IMR-90 (cell line): ENCODE measurements around the gene UBFD1. TPM values are rescaled to one million over a fixed set of nuclear protein-coding genes. Genes with fewer than 3 reads are reported as not detected.
A peak's percentile ranks its signal among the peaks of the same experiment; 100 is the strongest.

ENCODE experiments used
- ATAC-seq: fragments of 200-7000 bp; cut with Tn5 transposase; 2 replicates; pipeline ENCODE4 v1.9.1; 2020; ENCODE audit warnings: low read depth, mild to moderate bottlenecking, moderate library complexity
- BruUV-seq: library from RNA; stranded (reverse); fragments of 400-500 nt; replicated peaks from 2 replicates; lab custom pipeline; 2021; lab: Mats Ljungman, UMichigan
- CTCF ChIA-PET: fragments of 300-600 bp; formaldehyde crosslinking; extraction: SDS; loops from one replicate; lab custom pipeline; 2021; ENCODE audit warnings: antibody characterized with exemption; lab: Yijun Ruan, JAX
- POLR2A ChIA-PET: fragments of 300-600 bp; sonication (Branson Sonifier 250); formaldehyde crosslinking; loops from one replicate; lab custom pipeline; 2022; ENCODE audit warnings: antibody characterized with exemption; ENCODE audit not compliant: unreplicated experiment; lab: Charles Lee
- DNase-seq: peaks from one replicate; pipeline ENCODE4 v3.0.0; 2013
- H2AFZ ChIP-seq: replicated peaks from 2 replicates; pipeline ENCODE3; 2013; ENCODE audit warnings: low read length, mild to moderate bottlenecking; ENCODE audit not compliant: poor library complexity
- H2AK5ac ChIP-seq: 2 replicates; pipeline ENCODE4 v1.6.1; 2013; ENCODE audit warnings: low read depth, low read length, inconsistent platforms
- H2AK9ac ChIP-seq: replicated peaks from 2 replicates; pipeline ENCODE3; 2013; ENCODE audit warnings: mild to moderate bottlenecking, low read depth, low read length, moderate library complexity; ENCODE audit not compliant: poor library complexity
- H2BK120ac ChIP-seq: 2 replicates; pipeline ENCODE4 v1.6.1; 2013; ENCODE audit warnings: low read depth, low read length, inconsistent platforms
- H2BK15ac ChIP-seq: 3 replicates; pipeline ENCODE4 v1.6.1; 2013; ENCODE audit warnings: low read depth, low read length, inconsistent platforms
- H2BK20ac ChIP-seq: 2 replicates; pipeline ENCODE4 v1.6.1; 2013; ENCODE audit warnings: low read depth, mild to moderate bottlenecking, inconsistent platforms, low read length, moderate library complexity
- H2BK5ac ChIP-seq: 2 replicates; pipeline ENCODE4 v1.6.1; 2013; ENCODE audit warnings: mild to moderate bottlenecking, low read depth, low read length, inconsistent platforms; ENCODE audit not compliant: poor library complexity, severe bottlenecking
- H3K14ac ChIP-seq: replicated peaks from 2 replicates; pipeline ENCODE4 v1.6.1; 2013; ENCODE audit warnings: low read depth, low read length, inconsistent platforms
- H3K18ac ChIP-seq: 2 replicates; pipeline ENCODE4 v1.6.1; 2013; ENCODE audit warnings: low read depth, low read length, control low read depth
- H3K23ac ChIP-seq: 2 replicates; pipeline ENCODE4 v1.6.1; 2013; ENCODE audit warnings: low read depth, low read length, inconsistent platforms
- H3K27ac ChIP-seq: 2 replicates; pipeline ENCODE4 v1.5.1; 2013; ENCODE audit warnings: mild to moderate bottlenecking, control low read depth, low read length; ENCODE audit not compliant: insufficient read depth
- H3K27me3 ChIP-seq: 2 replicates; pipeline ENCODE4 v1.6.1; 2013; ENCODE audit warnings: low read length; ENCODE audit not compliant: control insufficient read depth, insufficient read depth
- H3K36me3 ChIP-seq: 2 replicates; pipeline ENCODE4 v1.6.1; 2013; ENCODE audit warnings: low read length, mixed read lengths; ENCODE audit not compliant: control insufficient read depth, insufficient read depth
- H3K4ac ChIP-seq: 2 replicates; pipeline ENCODE4 v1.6.1; 2013; ENCODE audit warnings: low read depth, low read length, inconsistent platforms
- H3K4me1 ChIP-seq: 2 replicates; pipeline ENCODE4 v1.6.1; 2013; ENCODE audit warnings: low read length, mixed read lengths; ENCODE audit not compliant: control insufficient read depth, insufficient read depth
- H3K4me2 ChIP-seq: 2 replicates; pipeline ENCODE4 v1.6.1; 2013; ENCODE audit warnings: low read depth, mild to moderate bottlenecking, control low read depth, low read length, moderate library complexity
- H3K4me3 ChIP-seq: 2 replicates; pipeline ENCODE4 v1.5.1; 2013; ENCODE audit warnings: low read depth, mild to moderate bottlenecking, control low read depth, low read length, moderate library complexity; ENCODE audit not compliant: insufficient read depth
- H3K56ac ChIP-seq: 2 replicates; pipeline ENCODE4 v1.6.1; 2013; ENCODE audit warnings: low read length, inconsistent platforms; ENCODE audit not compliant: insufficient read depth; ENCODE audit errors: extremely low read depth
- H3K79me1 ChIP-seq, 2 experiments: 2 replicates each; pipeline ENCODE4 v1.6.1; 2013; ENCODE audit warnings: low read length in 2 of 2, inconsistent platforms in 1 of 2, low read depth in 1 of 2
- H3K9ac ChIP-seq: 2 replicates; pipeline ENCODE4 v1.6.1; 2013; ENCODE audit warnings: low read depth, low read length, control low read depth
- H3K9me1 ChIP-seq: 2 replicates; pipeline ENCODE4 v1.6.1; 2013; ENCODE audit warnings: low read length, inconsistent platforms; ENCODE audit not compliant: insufficient read depth
- H3K9me3 ChIP-seq: 2 replicates; pipeline ENCODE4 v1.6.1; 2013; ENCODE audit warnings: low read length; ENCODE audit not compliant: control insufficient read depth, insufficient read depth
- H4K20me1 ChIP-seq: 2 replicates; pipeline ENCODE4 v1.6.1; 2013; ENCODE audit warnings: low read length, inconsistent platforms; ENCODE audit not compliant: insufficient read depth
- H4K5ac ChIP-seq: 2 replicates; pipeline ENCODE4 v1.6.1; 2013; ENCODE audit warnings: mild to moderate bottlenecking, low read depth, low read length, control low read depth
- H4K8ac ChIP-seq, 2 experiments: 2 replicates each; pipeline ENCODE4 v1.6.1; 2013; ENCODE audit warnings: low read depth in 2 of 2, low read length in 2 of 2, control low read depth in 1 of 2, inconsistent platforms in 1 of 2
- H4K91ac ChIP-seq: 2 replicates; pipeline ENCODE4 v1.6.1; 2013; ENCODE audit warnings: low read depth, low read length, inconsistent platforms; ENCODE audit not compliant: insufficient read depth
- BHLHE40 ChIP-seq: fragments of 150-350 bp; IDR thresholded peaks from 2 replicates; pipeline ENCODE4 v1.6.1; 2016; ENCODE audit warnings: mild to moderate bottlenecking, low read depth, low read length
- CEBPB ChIP-seq: IDR thresholded peaks from 2 replicates; pipeline ENCODE4 v1.6.1; 2012; ENCODE audit warnings: low read depth, low read length, improper control_type of control experiment
- CHD1 ChIP-seq: IDR thresholded peaks from 2 replicates; pipeline ENCODE4 v1.6.1; 2012; ENCODE audit warnings: low read depth, low read length, improper control_type of control experiment
- ELK1 ChIP-seq: fragments of 150-350 bp; IDR thresholded peaks from 2 replicates; pipeline ENCODE4 v1.6.1; 2016; ENCODE audit warnings: low read depth, mild to moderate bottlenecking, low read length, moderate library complexity, borderline replicate concordance
- FOS ChIP-seq: fragments of 150-350 bp; IDR thresholded peaks from 2 replicates; pipeline ENCODE4 v1.6.1; 2016; ENCODE audit warnings: low read depth, low read length
- MAZ ChIP-seq: IDR thresholded peaks from 2 replicates; pipeline ENCODE4 v1.6.1; 2012; ENCODE audit warnings: low read depth, mild to moderate bottlenecking, low read length, improper control_type of control experiment, moderate library complexity, borderline replicate concordance
- MXI1 ChIP-seq: IDR thresholded peaks from 2 replicates; pipeline ENCODE4 v1.6.1; 2012; ENCODE audit warnings: low read depth, mild to moderate bottlenecking, low read length, moderate library complexity, borderline replicate concordance
- POLR2A ChIP-seq: IDR thresholded peaks from 2 replicates; pipeline ENCODE4 v1.6.1; 2012; ENCODE audit warnings: mild to moderate bottlenecking, low read depth, low read length
- RAD21 ChIP-seq: IDR thresholded peaks from 2 replicates; pipeline ENCODE4 v1.6.1; 2012; ENCODE audit warnings: low read length, improper control_type of control experiment
- RCOR1 ChIP-seq: IDR thresholded peaks from 2 replicates; pipeline ENCODE4 v1.6.1; 2012; ENCODE audit warnings: mild to moderate bottlenecking, low read length, improper control_type of control experiment; ENCODE audit not compliant: insufficient replicate concordance
- RFX5 ChIP-seq: IDR thresholded peaks from 2 replicates; pipeline ENCODE4 v1.8.0; 2012; ENCODE audit warnings: low read depth, mild to moderate bottlenecking, low read length, moderate library complexity
- SMC3 ChIP-seq: fragments of 150-350 bp; IDR thresholded peaks from 2 replicates; pipeline ENCODE4 v1.6.1; 2016; ENCODE audit warnings: low read depth, mild to moderate bottlenecking, antibody characterized with exemption, low read length, moderate library complexity
- WGBS, 2 experiments: methylation state at CpG; one replicate each; pipeline versions ENCODE4 v1.1.5 to v1.1.7; 2013; ENCODE audit warnings: missing lambda C conversion rate in 2 of 2; ENCODE audit not compliant: insufficient read length in 1 of 2; ENCODE audit errors: extremely low coverage in 2 of 2; 5-methylcytosine and 5-hydroxymethylcytosine counted together
- dilution Hi-C: fragments of 300-500 bp; cut with HindIII; formaldehyde crosslinking; loops from one replicate; pipeline ENCODE4 v1.14.3; 2018; ENCODE audit warnings: low sequenced_read_pairs; ENCODE audit not compliant: unreplicated experiment
- in situ Hi-C: fragments of 300-500 bp; cut with MboI; formaldehyde crosslinking; loops from 3 replicates; pipeline ENCODE4 v1.14.3; 2019; ENCODE audit warnings: low sequenced_read_pairs, inconsistent platforms, mixed read lengths
- intact Hi-C: fragments of 100-400 bp; cut with micrococcal nuclease; formaldehyde crosslinking; loops from 2 replicates; pipeline ENCODE4 v1.10.0; 2022
- polyA plus RNA-seq, 3 experiments: library from polyadenylated mRNA; depleted of rRNA; stranded (reverse); fragments of >200 nt; gene quantifications; 2 replicates each; pipeline ENCODE4 v1.2.3, GENCODE V29; 2012; ENCODE audit warnings: low replicate concordance in 1 of 3
- total RNA-seq: library from RNA; depleted of rRNA; stranded (reverse); fragments of >200 nt; gene quantifications from 2 replicates; pipeline ENCODE4 v1.2.3, GENCODE V29; 2012
- TF ChIP-seq, protein P1 (sequence below): conservative IDR thresholded peaks from 2 replicates; pipeline ENCODE4 v1.5.1; 2012; ENCODE audit warnings: mild to moderate bottlenecking, low read depth, low read length, improper control_type of control experiment

UBFD1 gene
- total and polyA plus RNA-seq, 2 of the 4 experiments (the other 2 are of a cell fraction): 39.3 to 55.0 TPM

DNA sequence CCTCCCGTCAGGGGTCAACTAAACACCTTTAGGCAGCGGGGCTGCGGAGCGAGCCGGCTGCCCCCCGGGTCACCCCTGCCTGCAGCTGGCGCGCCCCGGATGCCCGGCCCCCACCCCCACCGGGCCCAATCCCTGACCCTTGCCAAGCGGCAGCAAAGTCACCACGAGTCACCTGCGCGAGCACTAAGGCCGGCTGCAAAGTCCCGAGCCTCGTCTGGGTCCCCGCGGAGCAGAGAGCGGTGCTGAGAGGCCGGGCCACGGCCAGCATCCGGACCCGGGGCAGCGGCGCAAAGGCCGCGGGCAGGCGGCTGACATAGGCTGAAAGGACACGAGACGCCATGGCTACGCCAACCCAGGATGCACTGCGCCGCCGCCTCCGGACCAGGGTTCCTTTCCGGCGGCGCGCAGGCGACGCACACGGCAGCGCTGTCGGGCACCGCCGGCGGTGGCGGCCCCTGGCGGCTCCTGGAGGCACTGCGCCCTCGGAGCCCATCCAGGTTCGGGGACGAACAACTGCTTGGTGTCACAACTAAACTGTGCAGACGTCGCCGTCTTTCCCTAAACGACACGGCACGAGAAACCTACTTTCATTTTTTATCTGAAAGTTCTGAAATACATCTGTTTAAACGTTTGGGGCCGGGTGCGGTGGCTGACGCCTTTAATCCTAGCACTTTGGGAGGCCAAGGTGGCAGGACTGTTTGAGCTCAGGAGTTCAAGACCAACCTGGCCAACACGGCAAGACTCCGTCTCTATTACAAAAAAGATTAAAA is 38.6 kb downstream of the UBFD1 start, which contains the start of gene NDUFAB1:
TSS of gene NDUFAB1 (minus strand) at position 366 of the 770 bp plus-strand sequence. CDS start at position 340, 26 bp downstream.
- H2BK5ac ChIP-seq: peak within 1 kb of the TSS; percentile 68
- H3K9me3 ChIP-seq: no peaks in the 10 kb centered on the region
- peak within 1 kb of the TSS; percentile 99 for H3K9ac ChIP-seq
- H3K18ac ChIP-seq: no peak within 1 kb of the TSS
- H3K14ac ChIP-seq: peak within 1 kb of the TSS; percentile 93
- H4K5ac ChIP-seq: peak within 1 kb of the TSS; percentile 77
- peak within 1 kb of the TSS; percentile 82; the same call in 1 of the 2 replicates for H2AK5ac ChIP-seq
- peak within 1 kb of the TSS; percentile 90 to 98 for H4K8ac ChIP-seq
- H4K91ac ChIP-seq: peak within 1 kb of the TSS; percentile 48
- H2AK9ac ChIP-seq: peak within 1 kb of the TSS; percentile 95
- no peak within 1 kb of the TSS; the same call in 2 of the 3 replicates for H2BK15ac ChIP-seq
- H3K4me3 ChIP-seq: peak within 1 kb of the TSS; percentile 100
- no peak within 1 kb of the TSS for H2BK20ac ChIP-seq
- H3K4ac ChIP-seq: peak within 1 kb of the TSS; percentile 88
- peaks cover 8% of the 10 kb centered on the region for H3K9me1 ChIP-seq
- peak within 1 kb of the TSS; percentile 58 for H3K56ac ChIP-seq
- H3K79me1 ChIP-seq: peaks cover 5 to 32% of the 10 kb centered on the region in 2 experiments; a peak in 3 of 4 replicates
- ChIA-PET POLR2A (no interaction called here), CTCF (interaction anchor here (0.8 kb wide), 1 partner anchor 13 kb away, joined by 3 read pairs; no protein-coding TSS in a partner anchor)
- ATAC-seq: peak; percentile 100
- intact Hi-C loops: loop anchor here (2.0 kb wide), 1 partner anchor 45 kb away; the partner anchor contains the start of genes DCTN5 and PALB2
- DNase-seq: peak; percentile 83
- in situ Hi-C loops: no loop called here
- dilution Hi-C loops: no loop called here
- peaks cover 28% of the 10 kb centered on the region for H4K20me1 ChIP-seq
- H2BK120ac ChIP-seq: peak within 1 kb of the TSS; percentile 78; the same call in 1 of the 2 replicates
- peak within 1 kb of the TSS; percentile 98 for H3K4me2 ChIP-seq
- H3K23ac ChIP-seq: peak within 1 kb of the TSS; percentile 86; the same call in 1 of the 2 replicates
- peaks cover 3% of the 10 kb centered on the region; the same call in 1 of the 2 replicates for H3K4me1 ChIP-seq
- 0% methylated on average over 21 of the region's 67 CpGs; no CpG with 5 or more reads in 1 of the 2 experiments for WGBS, 2 experiments
- peak within 1 kb of the TSS; percentile 92 for H3K27ac ChIP-seq
- BruUV-seq: no TSS peak
- no peaks in the 10 kb centered on the region for H3K27me3 ChIP-seq
- peaks cover 19% of the 10 kb centered on the region for H3K36me3 ChIP-seq
- H2AFZ ChIP-seq: peak within 1 kb of the TSS; percentile 94
- TF ChIP-seq MAZ (no peak), RAD21 (peak; percentile 52), CHD1 (no peak), FOS (no peak), CEBPB (no peak), MXI1 (peak; percentile 82; the same call in 1 of the 2 replicates), RCOR1 (no peak), POLR2A (peak; percentile 61; the same call in 1 of the 2 replicates), ELK1 (no peak), BHLHE40 (peak; percentile 34), SMC3 (peak; percentile 39), RFX5 (no peak)
- TF ChIP-seq, protein P1, sequence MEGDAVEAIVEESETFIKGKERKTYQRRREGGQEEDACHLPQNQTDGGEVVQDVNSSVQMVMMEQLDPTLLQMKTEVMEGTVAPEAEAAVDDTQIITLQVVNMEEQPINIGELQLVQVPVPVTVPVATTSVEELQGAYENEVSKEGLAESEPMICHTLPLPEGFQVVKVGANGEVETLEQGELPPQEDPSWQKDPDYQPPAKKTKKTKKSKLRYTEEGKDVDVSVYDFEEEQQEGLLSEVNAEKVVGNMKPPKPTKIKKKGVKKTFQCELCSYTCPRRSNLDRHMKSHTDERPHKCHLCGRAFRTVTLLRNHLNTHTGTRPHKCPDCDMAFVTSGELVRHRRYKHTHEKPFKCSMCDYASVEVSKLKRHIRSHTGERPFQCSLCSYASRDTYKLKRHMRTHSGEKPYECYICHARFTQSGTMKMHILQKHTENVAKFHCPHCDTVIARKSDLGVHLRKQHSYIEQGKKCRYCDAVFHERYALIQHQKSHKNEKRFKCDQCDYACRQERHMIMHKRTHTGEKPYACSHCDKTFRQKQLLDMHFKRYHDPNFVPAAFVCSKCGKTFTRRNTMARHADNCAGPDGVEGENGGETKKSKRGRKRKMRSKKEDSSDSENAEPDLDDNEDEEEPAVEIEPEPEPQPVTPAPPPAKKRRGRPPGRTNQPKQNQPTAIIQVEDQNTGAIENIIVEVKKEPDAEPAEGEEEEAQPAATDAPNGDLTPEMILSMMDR: peak; percentile 98
